ENCODE data around the gene DNAJC8.

Gene DNAJC8

DNA sequence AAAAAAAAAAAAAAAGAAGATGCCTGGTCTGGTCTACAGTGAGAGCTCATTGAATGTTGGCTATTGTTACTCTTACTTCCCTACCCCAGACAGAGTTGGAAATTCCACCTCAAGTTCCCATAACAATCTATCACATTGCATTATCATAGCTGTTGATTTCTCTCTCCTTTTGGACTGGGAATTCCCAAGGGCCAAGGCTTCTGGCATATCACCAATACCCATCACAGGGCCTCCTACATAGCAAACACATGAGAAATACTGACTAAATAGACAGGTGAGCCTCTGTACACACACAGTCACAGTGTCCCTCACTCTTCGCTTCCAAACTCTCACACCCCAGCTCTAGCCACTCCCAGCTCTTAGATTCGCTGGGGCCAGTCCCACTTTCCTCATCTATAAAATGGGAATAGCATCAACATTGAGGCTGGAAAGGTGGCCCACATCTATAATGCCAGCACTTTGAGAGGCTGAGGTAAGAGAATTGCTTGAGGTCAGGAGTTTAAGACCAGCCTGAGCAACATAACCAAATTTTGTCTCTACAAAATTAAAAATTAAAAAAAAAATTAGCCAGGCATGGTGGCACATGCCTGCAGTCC, 62.7 kb downstream of the DNAJC8 start:
- no peak for FAIRE-seq

DNA sequence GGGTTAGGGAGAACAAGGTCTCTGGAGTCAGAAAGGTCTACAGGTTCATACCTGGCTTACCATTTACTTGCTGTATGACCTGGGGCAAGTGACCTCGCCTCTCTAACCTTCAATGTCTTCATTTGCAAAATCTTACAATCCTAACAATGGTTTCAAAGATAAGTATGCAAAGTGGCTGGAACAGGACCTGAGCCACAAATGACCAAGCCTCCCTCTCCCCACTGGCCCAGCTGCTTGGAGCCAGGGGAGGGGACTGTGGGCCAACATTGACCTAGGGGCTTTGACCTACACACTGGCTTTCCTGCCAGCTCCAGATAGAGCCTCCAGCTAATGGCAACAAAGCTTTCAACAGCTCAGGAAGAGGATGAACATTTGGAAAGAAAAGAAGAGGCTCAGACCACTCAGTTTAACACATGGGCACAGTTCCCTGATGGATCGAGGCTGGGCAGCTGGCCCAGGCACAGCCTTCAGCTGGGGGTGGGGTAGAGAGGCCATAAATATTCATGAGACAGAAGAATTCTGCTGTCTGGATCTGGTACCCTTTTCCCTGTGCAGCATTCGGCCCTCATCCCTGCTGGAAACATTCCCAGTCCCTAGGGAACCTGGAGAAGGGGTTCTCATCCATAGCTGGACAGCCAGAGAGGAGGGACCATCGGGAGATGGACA, 69.2 kb downstream of the DNAJC8 start:
- no peak for FAIRE-seq

DNA sequence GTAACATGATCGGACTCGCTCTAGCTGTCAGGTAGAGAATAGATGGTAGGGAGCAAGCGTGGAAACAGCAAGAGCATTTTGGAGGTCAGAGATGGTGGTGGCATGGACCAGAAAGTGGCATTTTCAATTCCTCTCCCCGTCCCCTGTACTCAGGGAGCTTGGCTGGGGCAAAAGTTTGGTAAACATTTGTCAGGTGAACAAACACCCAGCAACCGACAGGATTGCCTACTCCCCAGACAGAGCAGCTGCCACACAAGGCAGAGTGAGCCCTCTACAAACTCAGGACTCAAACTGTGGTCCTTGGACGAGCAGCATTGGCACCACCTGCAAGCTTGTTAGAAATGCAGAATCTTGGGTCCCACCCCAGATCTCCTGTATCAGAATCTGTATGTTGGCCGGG, 70.7 kb downstream of the DNAJC8 start:
- FAIRE-seq: no peak

DNA sequence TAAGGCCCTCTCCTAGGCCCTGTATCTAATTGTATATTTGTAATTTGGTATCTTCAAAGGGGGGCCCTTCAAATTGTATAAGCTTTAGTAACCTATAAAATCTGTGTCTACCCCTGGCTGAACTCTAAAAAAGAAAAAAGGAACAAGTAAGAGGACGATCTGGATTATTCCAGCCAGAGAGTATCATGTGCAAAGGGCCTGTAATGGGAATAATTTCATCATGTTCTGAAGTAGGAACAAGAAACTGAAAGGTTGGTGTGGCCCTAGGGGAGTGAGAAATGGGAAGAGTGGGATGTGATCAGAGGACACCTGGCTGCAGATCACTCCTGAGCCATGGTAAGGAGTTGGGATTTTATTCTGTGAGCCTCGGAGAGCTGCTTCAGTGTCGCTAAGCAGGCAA, 71.1 kb downstream of the DNAJC8 start:
- FAIRE-seq: no peak

DNA sequence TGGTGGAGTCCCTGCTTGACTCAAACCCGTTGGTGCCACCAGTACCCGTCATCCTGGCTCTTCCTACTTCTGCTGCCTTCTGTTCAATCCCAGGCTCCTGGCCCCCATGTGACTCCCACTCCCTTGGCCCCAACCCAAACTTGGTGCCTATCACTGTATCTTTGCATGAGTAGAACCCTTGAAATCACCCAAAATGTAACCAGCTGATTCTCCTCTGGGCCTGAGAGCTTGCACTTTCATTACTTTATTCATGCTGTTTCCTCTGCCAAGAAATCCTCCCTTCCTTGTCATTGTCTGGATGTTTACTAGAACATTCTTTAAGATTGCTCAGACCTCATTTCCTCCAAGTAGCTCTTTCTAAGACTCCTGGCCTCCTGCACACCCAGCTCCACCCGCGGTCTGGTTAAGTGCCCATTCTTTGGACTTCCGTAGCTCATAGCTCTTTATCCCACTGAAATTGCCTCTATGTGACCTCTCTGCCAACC, 72.0 kb downstream of the DNAJC8 start:
- no peak for FAIRE-seq

DNA sequence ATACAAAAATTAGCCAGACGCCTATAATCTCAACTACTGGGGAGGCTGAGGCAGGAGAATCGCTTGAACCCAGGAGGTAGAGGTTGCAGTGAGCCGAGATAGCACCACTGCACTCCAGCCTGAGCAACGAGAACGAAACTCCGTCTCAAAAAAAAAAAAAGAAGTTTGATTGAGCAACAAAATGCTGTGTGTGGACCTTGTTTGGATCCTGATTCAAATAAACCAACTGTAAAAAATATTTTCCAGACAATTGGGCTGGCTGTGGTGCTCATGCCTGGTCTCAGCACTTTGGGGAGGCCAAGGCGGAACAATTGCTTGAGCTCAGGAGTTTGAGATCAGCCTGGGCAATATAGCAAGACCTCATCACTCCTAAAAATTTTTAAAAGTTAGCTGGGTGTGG, 73.1 kb downstream of the DNAJC8 start:
- no peak for FAIRE-seq

DNA sequence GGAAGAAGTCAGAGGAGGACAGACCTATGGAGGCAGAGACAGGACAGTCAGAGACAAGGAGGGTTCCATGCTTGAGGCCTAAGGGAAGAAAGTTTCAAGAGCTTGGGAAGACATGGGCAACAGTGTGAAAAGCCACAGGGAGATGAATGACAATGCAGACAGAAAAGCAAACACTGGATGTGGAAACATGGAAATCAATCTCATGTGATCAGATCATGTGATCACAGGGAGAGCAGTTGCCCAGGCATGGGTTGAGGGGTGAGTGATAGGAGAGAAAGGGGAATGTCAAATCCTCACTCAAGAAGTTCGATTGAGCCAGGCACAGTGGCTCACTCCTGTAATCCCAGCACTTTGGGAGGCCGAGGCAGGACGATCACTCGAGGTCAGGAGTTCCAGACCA, 73.6 kb downstream of the DNAJC8 start:
- no peak for FAIRE-seq

DNA sequence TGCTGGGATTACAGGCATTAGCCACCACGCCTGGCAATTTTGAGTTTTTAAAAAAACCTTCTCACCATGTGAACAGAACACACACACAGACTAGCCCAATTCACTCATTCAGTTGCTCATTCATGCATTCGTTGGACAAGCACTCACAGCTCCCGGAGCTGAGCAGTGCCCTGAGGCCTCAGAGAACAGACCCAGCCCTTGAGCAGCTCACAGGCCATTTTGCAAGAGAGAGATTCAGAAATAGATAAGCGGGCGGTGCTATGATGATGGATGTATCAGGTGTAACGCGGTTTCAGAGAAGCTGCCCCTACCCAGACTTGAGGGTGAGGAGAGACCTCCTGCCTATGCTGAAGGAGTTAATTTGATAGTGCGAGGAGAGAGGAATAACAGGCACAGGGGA, 74.9 kb downstream of the DNAJC8 start:
- FAIRE-seq: no peak

DNA sequence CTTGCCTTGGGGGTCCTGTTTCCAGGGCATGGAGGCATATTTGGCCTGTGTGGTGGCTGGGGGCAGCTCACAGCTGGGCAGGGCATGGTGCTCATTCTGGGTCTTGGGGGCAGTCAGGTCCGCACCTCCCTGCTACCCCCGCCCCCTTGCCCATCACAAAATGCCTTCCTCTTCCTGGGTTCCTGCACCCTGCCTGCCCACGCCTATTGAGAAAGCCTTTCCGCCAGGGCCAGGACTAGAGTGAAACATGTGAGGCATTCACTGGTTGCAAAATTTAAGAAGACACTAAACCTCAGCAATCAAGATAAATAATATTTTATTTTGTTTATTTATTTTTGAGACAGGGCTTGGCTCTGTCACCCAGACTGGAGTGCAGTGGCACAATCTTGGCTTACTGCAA, 76.0 kb downstream of the DNAJC8 start:
- no peak for FAIRE-seq

DNA sequence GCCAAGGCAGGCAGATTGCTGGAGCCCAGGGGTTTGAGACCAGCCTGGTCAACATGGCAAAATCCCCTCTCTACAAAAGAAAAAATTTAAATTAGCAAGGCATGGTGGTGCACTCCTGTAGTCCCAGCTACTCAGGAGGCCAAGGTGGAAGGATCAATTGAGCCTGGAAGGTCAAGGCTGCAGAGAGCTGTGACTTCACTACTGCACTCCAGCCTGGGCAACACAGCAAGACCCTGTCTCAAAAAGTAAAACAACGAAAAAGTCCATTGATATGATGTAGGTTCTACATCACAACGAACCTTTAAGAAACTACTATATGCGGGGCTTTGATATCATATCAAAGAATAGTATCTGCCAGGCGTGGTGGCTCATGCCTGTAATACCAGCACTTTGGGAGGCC, 77.2 kb downstream of the DNAJC8 start:
- no peak for FAIRE-seq

DNA sequence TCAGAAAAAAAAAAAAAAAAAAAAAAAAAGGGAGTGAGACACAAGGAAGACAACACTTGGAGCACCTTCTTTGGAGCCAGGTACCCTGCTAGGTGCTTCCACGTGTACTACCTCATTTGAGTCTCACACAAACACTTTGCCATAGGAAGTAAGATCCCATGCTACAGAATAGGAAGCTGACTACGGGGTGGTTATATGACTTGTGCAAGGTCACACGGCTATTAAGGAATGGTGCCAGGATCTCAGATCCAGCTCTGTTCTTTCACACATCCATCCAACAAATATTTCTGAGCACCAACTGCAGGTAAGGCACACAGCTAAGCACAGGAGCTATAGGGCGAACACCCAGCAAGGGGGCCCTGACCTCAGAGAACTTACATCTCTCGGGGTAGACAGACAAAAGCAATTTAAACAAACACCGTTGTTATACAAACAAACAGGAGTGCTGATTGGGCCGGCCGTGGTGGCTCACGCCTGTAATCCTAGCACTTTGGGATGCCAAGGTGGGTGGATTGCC, 78.7 kb downstream of the DNAJC8 start:
- FAIRE-seq: no peak

Data from TTC549 (cell line).